Right atrium auricular region (tissue), 2 donors: ENCODE results near the gene KRT72. TPM values are rescaled to one million over a fixed set of nuclear protein-coding genes. Genes with fewer than 3 reads are reported as not detected.

Experiments
- DNase-seq: peaks from one replicate; pipeline ENCODE4 v3.0.0-alpha.2; 2019; ENCODE audit warnings: low spot score
- H3K27ac ChIP-seq, 2 donors: fragments of 200-600 bp; sonication (generic); 1 replicate in 1 of 2; 2 replicates in 1 of 2; pipeline ENCODE4 v1.5.1; 2016 to 2019
- H3K27me3 ChIP-seq, 2 donors: fragments of 200-600 bp; sonication (generic); one replicate each; pipeline versions ENCODE4 v1.5.1 to v1.6.0; 2017 to 2019
- H3K36me3 ChIP-seq: fragments of 200-600 bp; sonication (generic); one replicate; pipeline ENCODE4 v1.5.1; 2016
- H3K4me1 ChIP-seq, 2 donors: fragments of 200-600 bp; sonication (generic); one replicate each; pipeline versions ENCODE4 v1.5.1 to v1.6.0; 2017 to 2019
- H3K4me3 ChIP-seq, 2 donors: fragments of 200-600 bp; sonication (generic); 1 replicate in 1 of 2; 2 replicates in 1 of 2; pipeline ENCODE4 v1.5.1; 2017 to 2019; ENCODE audit warnings: mild to moderate bottlenecking in 1 of 2, moderate library complexity in 1 of 2
- H3K9me3 ChIP-seq, 2 donors: fragments of 200-600 bp; sonication (generic); one replicate each; pipeline ENCODE4 v1.5.1; 2019
- total RNA-seq, 2 donors: library from RNA; depleted of rRNA; stranded (reverse); fragments of >200 nt; gene quantifications; one replicate each; pipeline ENCODE4 v1.1.0, GENCODE V29; 2016
- TF ChIP-seq, protein P1 (sequence below), 2 donors: fragments of 200-600 bp; sonication (generic); IDR thresholded peaks; one replicate each; pipeline ENCODE4 v1.5.1; 2019; ENCODE audit warnings: antibody characterized with exemption in 2 of 2

Gene KRT72
- total RNA-seq, 2 donors from 2014 or later, result not detected

DNA sequence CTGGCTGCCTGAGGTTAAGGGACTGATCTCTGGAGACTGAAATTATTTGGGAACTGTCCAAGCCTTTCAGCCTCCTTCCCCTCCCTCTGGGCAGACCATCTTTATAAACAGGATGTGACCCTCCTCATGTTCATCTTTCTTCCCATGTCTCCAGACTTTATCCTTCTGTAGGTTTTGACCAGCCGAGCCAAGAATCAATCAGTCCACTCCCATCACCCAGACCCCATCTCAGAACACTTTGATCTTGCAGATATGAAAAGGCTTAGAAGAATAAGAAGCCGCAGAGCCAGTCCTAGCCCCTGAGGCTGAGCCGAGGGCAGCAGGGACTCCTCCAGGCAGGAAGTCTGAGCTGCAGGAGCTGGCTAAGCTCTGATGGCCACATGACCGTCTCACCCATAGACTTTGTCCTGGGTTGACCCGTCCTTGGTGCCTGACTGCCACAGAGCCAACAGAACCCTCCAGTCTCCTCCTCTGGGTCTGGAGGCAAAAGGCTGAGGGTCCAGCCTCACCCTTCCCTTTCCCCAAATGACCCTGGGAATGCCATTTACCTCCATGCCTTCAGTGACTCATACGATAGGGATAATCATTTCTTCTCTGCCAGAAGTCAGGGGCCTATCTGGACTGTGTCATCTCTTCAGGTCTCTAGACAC is 49.9 kb downstream of the KRT72 start:
- Histone ChIP-seq H3K9me3 (no peaks in the 10 kb centered on the region), H3K4me3 (no peak overlapping the region), H3K4me1 (peaks cover 0 to 11% of the 10 kb centered on the region in 2 donors), H3K27me3 (no peaks in the 10 kb centered on the region), H3K27ac (no peak overlapping the region), H3K36me3 (no peaks in the 10 kb centered on the region)
- no peak for DNase-seq
- TF ChIP-seq, protein P1, sequence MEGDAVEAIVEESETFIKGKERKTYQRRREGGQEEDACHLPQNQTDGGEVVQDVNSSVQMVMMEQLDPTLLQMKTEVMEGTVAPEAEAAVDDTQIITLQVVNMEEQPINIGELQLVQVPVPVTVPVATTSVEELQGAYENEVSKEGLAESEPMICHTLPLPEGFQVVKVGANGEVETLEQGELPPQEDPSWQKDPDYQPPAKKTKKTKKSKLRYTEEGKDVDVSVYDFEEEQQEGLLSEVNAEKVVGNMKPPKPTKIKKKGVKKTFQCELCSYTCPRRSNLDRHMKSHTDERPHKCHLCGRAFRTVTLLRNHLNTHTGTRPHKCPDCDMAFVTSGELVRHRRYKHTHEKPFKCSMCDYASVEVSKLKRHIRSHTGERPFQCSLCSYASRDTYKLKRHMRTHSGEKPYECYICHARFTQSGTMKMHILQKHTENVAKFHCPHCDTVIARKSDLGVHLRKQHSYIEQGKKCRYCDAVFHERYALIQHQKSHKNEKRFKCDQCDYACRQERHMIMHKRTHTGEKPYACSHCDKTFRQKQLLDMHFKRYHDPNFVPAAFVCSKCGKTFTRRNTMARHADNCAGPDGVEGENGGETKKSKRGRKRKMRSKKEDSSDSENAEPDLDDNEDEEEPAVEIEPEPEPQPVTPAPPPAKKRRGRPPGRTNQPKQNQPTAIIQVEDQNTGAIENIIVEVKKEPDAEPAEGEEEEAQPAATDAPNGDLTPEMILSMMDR (IDR thresholded peaks at IDR 0.05), result no peak

DNA sequence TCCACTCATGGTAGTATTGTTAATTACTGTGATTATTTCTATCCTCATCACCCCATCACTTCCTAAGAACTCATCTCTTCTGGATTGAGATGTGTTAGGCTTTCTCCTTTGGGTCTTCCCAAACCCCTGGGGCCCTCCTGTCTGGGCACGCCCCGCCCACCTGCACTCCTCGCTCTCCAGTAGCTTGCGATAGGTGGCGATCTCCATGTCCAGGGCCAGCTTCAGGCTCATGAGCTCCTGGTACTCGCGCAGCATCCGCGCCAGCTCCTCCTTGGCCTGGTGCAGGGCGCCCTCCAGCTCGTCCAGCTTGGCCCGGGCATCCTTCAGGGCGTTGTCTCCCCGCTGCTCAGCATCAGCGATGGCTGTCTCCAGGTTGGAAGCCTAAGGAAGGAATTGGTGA is 55.1 kb downstream of the KRT72 start:
- Histone ChIP-seq H3K9me3 (no peaks in the 10 kb centered on the region), H3K36me3 (no peaks in the 10 kb centered on the region), H3K27ac (no peak overlapping the region), H3K27me3 (no peaks in the 10 kb centered on the region), H3K4me3 (no peak overlapping the region), H3K4me1 (no peaks in the 10 kb centered on the region)
- no peak for DNase-seq
- TF ChIP-seq, protein P1 (IDR thresholded peaks at IDR 0.05), result no peak

DNA sequence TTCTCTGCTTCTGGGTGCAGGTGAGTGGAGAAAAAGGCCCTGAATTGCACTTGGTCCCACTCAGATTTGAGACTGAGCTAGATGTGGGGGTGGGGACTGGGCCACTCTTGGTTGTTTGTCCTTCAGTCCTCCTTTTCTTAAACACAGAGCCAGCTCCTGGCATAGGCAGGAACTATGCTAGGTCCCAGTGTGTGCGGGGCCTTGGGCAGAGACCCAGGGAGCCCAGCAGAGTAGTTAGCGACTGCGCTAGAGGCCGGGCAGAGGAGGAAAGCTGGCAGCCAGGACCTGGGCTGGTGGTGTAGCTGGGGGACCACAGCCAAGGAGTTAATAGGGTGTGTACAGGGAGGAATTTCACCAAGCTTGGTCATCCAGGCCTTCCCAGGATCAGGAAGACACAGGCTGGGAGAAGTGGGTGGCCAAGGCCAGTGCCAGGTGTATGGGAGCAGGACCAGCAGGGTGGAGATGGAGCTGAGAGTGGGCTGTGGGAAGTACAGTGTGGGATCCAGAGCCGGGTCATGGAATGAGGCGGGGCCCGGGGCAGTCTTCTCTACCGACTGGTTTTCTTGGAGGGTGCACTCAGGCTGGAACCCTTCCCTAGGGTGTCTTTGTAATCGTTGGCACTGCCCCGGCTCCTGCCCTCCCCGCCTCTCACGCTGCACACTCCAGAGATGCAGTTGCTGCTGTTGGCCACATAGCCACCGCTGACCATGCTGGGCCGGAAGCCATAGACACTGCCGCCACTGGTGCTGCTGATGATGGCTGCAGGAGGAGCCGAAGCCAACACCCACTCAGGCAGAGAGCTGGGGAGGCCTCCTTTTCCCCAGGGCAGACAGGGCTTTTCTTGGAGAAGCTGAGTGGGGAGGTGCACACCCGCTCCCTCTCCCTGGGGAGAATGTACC is 57.0 kb downstream of the KRT72 start:
- DNase-seq, result no peak
- Histone ChIP-seq H3K36me3 (no peaks in the 10 kb centered on the region), H3K4me1 (no peaks in the 10 kb centered on the region), H3K9me3 (no peaks in the 10 kb centered on the region), H3K4me3 (no peak overlapping the region), H3K27me3 (no peaks in the 10 kb centered on the region), H3K27ac (no peak overlapping the region)
- TF ChIP-seq, protein P1 (IDR thresholded peaks at IDR 0.05), result no peak

DNA sequence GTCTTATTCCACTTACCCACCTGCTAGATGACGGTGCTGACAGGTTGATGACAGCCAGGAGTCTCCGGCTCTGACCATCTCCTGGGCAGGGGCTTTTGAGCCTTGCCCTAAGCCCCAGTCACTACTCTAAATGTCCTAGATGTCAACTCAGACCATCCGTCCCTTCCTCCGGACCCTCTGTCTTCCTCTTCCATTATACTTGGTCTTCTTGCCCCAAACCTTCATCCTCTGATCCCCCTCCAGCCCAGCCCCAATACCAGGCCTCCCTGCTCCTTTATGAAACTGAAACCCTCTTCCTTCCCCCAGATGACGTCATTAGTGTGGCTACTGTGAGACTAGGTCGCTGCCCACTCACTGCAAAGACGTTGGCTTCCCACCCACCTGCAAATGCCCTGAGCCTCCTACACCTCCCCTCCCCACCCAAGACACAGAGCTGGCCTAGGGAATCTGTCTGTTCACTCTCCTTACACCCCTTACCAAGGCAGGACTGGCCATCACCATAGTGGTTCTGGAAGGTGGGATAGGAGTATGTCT is 58.4 kb downstream of the KRT72 start:
- TF ChIP-seq, protein P1 (IDR thresholded peaks at IDR 0.05), result no peak

DNA sequence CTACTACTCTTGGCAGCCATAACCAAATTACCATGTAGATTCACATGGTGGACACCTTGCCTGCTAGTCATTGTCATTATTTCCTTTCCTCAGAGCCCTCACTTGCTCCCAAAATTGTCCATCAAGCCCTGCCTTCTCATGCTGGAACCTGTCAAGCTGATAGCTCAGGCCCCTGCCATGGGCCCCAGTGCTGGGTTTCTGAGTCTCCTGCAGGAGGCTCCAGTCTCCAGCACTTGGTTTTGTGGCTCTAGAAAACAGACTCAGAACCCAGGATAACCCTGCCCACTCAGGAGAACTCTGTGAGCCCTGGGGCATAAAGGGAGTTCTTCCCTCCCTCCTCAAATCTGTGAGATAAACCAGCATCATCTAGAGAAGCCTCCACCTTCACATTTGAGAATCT is 59.1 kb downstream of the KRT72 start:
- Histone ChIP-seq H3K36me3 (no peaks in the 10 kb centered on the region), H3K27ac (no peak overlapping the region), H3K4me1 (no peaks in the 10 kb centered on the region), H3K27me3 (no peaks in the 10 kb centered on the region), H3K9me3 (no peaks in the 10 kb centered on the region), H3K4me3 (no peak overlapping the region)
- DNase-seq, result no peak
- TF ChIP-seq, protein P1 (IDR thresholded peaks at IDR 0.05), result no peak

More for the DNA sequence above, 58.4 kb downstream of the KRT72 start:
- no peaks in the 10 kb centered on the region for H3K4me1 ChIP-seq
- H3K9me3 ChIP-seq, result no peaks in the 10 kb centered on the region
- no peak overlapping the region for H3K4me3 ChIP-seq
- no peaks in the 10 kb centered on the region for H3K27me3 ChIP-seq
- no peak for DNase-seq
- no peaks in the 10 kb centered on the region for H3K36me3 ChIP-seq
- no peak overlapping the region for H3K27ac ChIP-seq
